HEK293 (cell line): ENCODE data around the gene MARVELD1.

Experiments
- CTCF ChIA-PET: fragments of 350-600 bp; formaldehyde crosslinking; extraction: SDS; loops from one replicate; lab custom pipeline; 2021; ENCODE audit warnings: antibody characterized with exemption; lab: Yijun Ruan, JAX
- POLR2A ChIA-PET: fragments of 300-600 bp; formaldehyde crosslinking; extraction: SDS; loops from one replicate; lab custom pipeline; 2020; ENCODE audit warnings: antibody characterized with exemption, inconsistent platforms; lab: Yijun Ruan, JAX
- H3K27ac ChIP-seq: fragments of 200-500 bp; sonication (Bioruptor generic); 2 replicates; pipeline ENCODE4 v1.5.1; 2014; ENCODE audit warnings: low read depth, low read length, control low read depth, inconsistent platforms; ENCODE audit errors: extremely low read depth
- H3K36me3 ChIP-seq, 2 experiments: fragments of 200-500 bp in 1 of 2; sonication (Bioruptor generic) in 1 of 2; 1 replicate in 1 of 2; 2 replicates in 1 of 2; pipeline ENCODE4 v1.5.1; 2014 to 2017; ENCODE audit warnings: inconsistent platforms in 2 of 2, low read length in 2 of 2; ENCODE audit not compliant: control insufficient read depth in 2 of 2, insufficient read depth in 1 of 2
- H3K4me1 ChIP-seq: fragments of 200-500 bp; sonication (Bioruptor generic); 2 replicates; pipeline ENCODE4 v1.5.1; 2014; ENCODE audit warnings: mild to moderate bottlenecking, low read length, inconsistent platforms; ENCODE audit not compliant: control insufficient read depth, insufficient read depth
- H3K4me3 ChIP-seq: 2 replicates; pipeline ENCODE4 v1.5.1; 2011; ENCODE audit warnings: low read depth, mild to moderate bottlenecking, control low read depth, low read length, moderate library complexity
- H3K9me3 ChIP-seq: fragments of 200-500 bp; sonication (Bioruptor generic); 2 replicates; pipeline ENCODE4 v1.5.1; 2014; ENCODE audit warnings: low read depth, low read length, inconsistent platforms; ENCODE audit not compliant: control insufficient read depth, insufficient read depth
- GLI2 ChIP-seq: fragments of 450-650 bp; formaldehyde crosslinking; IDR thresholded peaks from 2 replicates; pipeline ENCODE4; 2017; ENCODE audit warnings: missing biosample characterization, missing genetic modification characterization, low read depth, borderline replicate concordance
- GLI4 ChIP-seq: fragments of 450-650 bp; formaldehyde crosslinking; IDR thresholded peaks from 2 replicates; pipeline ENCODE4 v1.5.1; 2016; ENCODE audit warnings: missing biosample characterization, missing genetic modification characterization
- GLIS1 ChIP-seq: fragments of 450-650 bp; formaldehyde crosslinking; IDR thresholded peaks from 2 replicates; pipeline ENCODE4 v1.5.1; 2016; ENCODE audit warnings: missing biosample characterization, missing genetic modification characterization
- GLIS2 ChIP-seq: fragments of 450-650 bp; formaldehyde crosslinking; IDR thresholded peaks from 2 replicates; pipeline ENCODE4 v1.5.1; 2016; ENCODE audit warnings: missing biosample characterization, missing genetic modification characterization
- KLF16 ChIP-seq: fragments of 450-650 bp; formaldehyde crosslinking; IDR thresholded peaks from 2 replicates; pipeline ENCODE4 v1.5.1; 2017; ENCODE audit warnings: missing biosample characterization, missing genetic modification characterization
- PBX3 ChIP-seq: sonication (generic); formaldehyde crosslinking; IDR thresholded peaks from 2 replicates; pipeline ENCODE4 v1.8.1; 2022; ENCODE audit warnings: mild to moderate bottlenecking, moderate library complexity, missing genetic modification reagents
- PRDM10 ChIP-seq: fragments of 450-650 bp; formaldehyde crosslinking; IDR thresholded peaks from 2 replicates; pipeline ENCODE4 v1.5.1; 2016; ENCODE audit warnings: missing biosample characterization, missing genetic modification characterization
- ZBTB48 ChIP-seq: fragments of 450-650 bp; formaldehyde crosslinking; IDR thresholded peaks from 2 replicates; pipeline ENCODE4 v1.5.1; 2016; ENCODE audit warnings: missing biosample characterization, missing genetic modification characterization
- ZBTB6 ChIP-seq: fragments of 450-650 bp; formaldehyde crosslinking; IDR thresholded peaks from 2 replicates; pipeline ENCODE4 v1.5.1; 2017; ENCODE audit warnings: missing biosample characterization, missing genetic modification characterization
- ZIC2 ChIP-seq: fragments of 450-650 bp; formaldehyde crosslinking; IDR thresholded peaks from 2 replicates; pipeline ENCODE4 v1.5.1; 2016; ENCODE audit warnings: missing biosample characterization, missing genetic modification characterization
- ZNF140 ChIP-seq: fragments of 450-650 bp; formaldehyde crosslinking; IDR thresholded peaks from 2 replicates; pipeline ENCODE4 v1.5.1; 2016; ENCODE audit warnings: missing biosample characterization, missing genetic modification characterization
- ZNF211 ChIP-seq: fragments of 450-650 bp; formaldehyde crosslinking; IDR thresholded peaks from 2 replicates; pipeline ENCODE4 v1.5.1; 2016; ENCODE audit warnings: low read depth, missing biosample characterization, missing genetic modification characterization
- ZNF26 ChIP-seq: fragments of 450-650 bp; formaldehyde crosslinking; IDR thresholded peaks from 2 replicates; pipeline ENCODE4 v1.5.1; 2016; ENCODE audit warnings: missing biosample characterization, missing genetic modification characterization
- ZNF354C ChIP-seq: fragments of 450-650 bp; formaldehyde crosslinking; IDR thresholded peaks from 2 replicates; pipeline ENCODE4 v1.5.1; 2016; ENCODE audit warnings: missing biosample characterization, missing genetic modification characterization, low read depth, borderline replicate concordance
- ZNF391 ChIP-seq: fragments of 450-650 bp; formaldehyde crosslinking; IDR thresholded peaks from 2 replicates; pipeline ENCODE4 v1.5.1; 2016; ENCODE audit warnings: low read depth, missing biosample characterization, missing genetic modification characterization, borderline replicate concordance
- ZNF488 ChIP-seq: fragments of 450-650 bp; formaldehyde crosslinking; IDR thresholded peaks from 2 replicates; pipeline ENCODE4 v1.5.1; 2016; ENCODE audit warnings: missing biosample characterization, missing genetic modification characterization
- ZNF501 ChIP-seq: fragments of 450-650 bp; formaldehyde crosslinking; IDR thresholded peaks from 2 replicates; pipeline ENCODE4 v1.5.1; 2016; ENCODE audit warnings: missing biosample characterization, missing genetic modification characterization
- ZNF555 ChIP-seq: fragments of 450-650 bp; formaldehyde crosslinking; conservative IDR thresholded peaks from 2 replicates; pipeline ENCODE4 v1.5.1; 2017; ENCODE audit warnings: missing biosample characterization, mild to moderate bottlenecking, missing genetic modification characterization, inconsistent platforms
- ZNF670 ChIP-seq: fragments of 450-650 bp; formaldehyde crosslinking; IDR thresholded peaks from 2 replicates; pipeline ENCODE4 v1.5.1; 2016; ENCODE audit warnings: missing biosample characterization, missing genetic modification characterization, low read depth
- ZNF837 ChIP-seq: fragments of 450-650 bp; formaldehyde crosslinking; IDR thresholded peaks from 2 replicates; pipeline ENCODE4 v1.5.1; 2016; ENCODE audit warnings: missing biosample characterization, missing genetic modification characterization
- ZNF843 ChIP-seq: fragments of 450-650 bp; formaldehyde crosslinking; IDR thresholded peaks from 2 replicates; pipeline ENCODE4 v1.5.1; 2016; ENCODE audit warnings: missing biosample characterization, missing genetic modification characterization

Gene MARVELD1

GRCh38 chr10:97707134-97707861, 6.2 kb upstream of the MARVELD1 start (continued):
- TF ChIP-seq ZNF26 (tag by site-specific recombination) (no peak), ZBTB6 (no peak), ZNF501 (no peak), ZNF670 (tag by site-specific recombination) (no peak), ZBTB48 (no peak), GLIS1 (peak; percentile 69; the same call in 1 of the 2 replicates), ZIC2 (peak; percentile 32; the same call in 1 of the 2 replicates), ZNF555 (tag by site-specific recombination) (no peak)

GRCh38 chr10:97708167-97708566, 5.4 kb upstream of the MARVELD1 start:
- Histone ChIP-seq H3K4me1 (no peaks in the 10 kb centered on the region), H3K36me3 (no peaks in the 10 kb centered on the region), H3K27ac (no peak overlapping the region), H3K9me3 (no peaks in the 10 kb centered on the region), H3K4me3 (no peak overlapping the region)
- ChIA-PET CTCF (interaction anchor here (0.6 to 20.4 kb wide), 10 partner anchors 11 to 132 kb away, joined by 3 to 487 read pairs (median 6); partner anchors contain the start of genes AVPI1 and ZFYVE27), POLR2A (interaction anchor here (1.1 kb wide), 1 partner anchor 21 kb away, joined by 3 read pairs; the partner anchor contains the start of gene AVPI1)
- TF ChIP-seq GLI4 (tag by site-specific recombination), result no peak
- no peak for TF ChIP-seq GLIS2 (tag by site-specific recombination)
- TF ChIP-seq ZNF354C (tag by site-specific recombination), result no peak
- no peak for TF ChIP-seq ZNF140 (tag by site-specific recombination)
- TF ChIP-seq PBX3 (CRISPR knock-in tag), result no peak
- no peak for TF ChIP-seq KLF16 (tag by site-specific recombination)
- no peak for TF ChIP-seq ZNF488 (tag by site-specific recombination)
- no peak for TF ChIP-seq ZNF211
- TF ChIP-seq PRDM10 (tag by site-specific recombination), result no peak
- no peak for TF ChIP-seq ZNF391 (tag by site-specific recombination)
- TF ChIP-seq ZNF843, result no peak
- TF ChIP-seq GLI2 (tag by site-specific recombination), result no peak
- no peak for TF ChIP-seq GLIS1
- no peak for TF ChIP-seq ZNF837 (tag by site-specific recombination)
